ENCODE measurements around the gene PAPPA.

DNA sequence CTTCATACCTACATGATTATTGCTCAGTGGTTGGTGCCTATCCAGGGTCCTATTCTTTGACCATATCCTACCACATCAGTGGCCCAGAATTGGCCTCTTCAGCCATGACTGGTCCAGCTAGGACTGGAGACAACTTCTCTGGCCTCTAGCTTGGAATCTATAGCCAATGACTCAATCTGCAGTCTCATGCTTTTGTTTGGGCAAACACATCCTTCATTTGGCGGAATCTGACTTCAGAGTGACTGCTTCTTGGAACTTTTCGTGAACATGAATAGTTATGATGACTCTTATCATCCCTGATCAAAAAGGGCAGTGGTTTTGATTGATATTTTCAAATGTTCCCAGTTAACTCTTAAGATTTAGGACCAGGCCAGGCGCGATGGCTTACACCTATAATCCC lies 134.1 kb downstream of the PAPPA start:
- TF ChIP-seq EP300 (conservative IDR thresholded peaks at IDR 0.05; ENCODE audit: poor library complexity, severe bottlenecking) (no peak), POLR2AphosphoS5 (IDR thresholded peaks at IDR 0.05) (no peak)
- TF ChIP-seq, protein P1, sequence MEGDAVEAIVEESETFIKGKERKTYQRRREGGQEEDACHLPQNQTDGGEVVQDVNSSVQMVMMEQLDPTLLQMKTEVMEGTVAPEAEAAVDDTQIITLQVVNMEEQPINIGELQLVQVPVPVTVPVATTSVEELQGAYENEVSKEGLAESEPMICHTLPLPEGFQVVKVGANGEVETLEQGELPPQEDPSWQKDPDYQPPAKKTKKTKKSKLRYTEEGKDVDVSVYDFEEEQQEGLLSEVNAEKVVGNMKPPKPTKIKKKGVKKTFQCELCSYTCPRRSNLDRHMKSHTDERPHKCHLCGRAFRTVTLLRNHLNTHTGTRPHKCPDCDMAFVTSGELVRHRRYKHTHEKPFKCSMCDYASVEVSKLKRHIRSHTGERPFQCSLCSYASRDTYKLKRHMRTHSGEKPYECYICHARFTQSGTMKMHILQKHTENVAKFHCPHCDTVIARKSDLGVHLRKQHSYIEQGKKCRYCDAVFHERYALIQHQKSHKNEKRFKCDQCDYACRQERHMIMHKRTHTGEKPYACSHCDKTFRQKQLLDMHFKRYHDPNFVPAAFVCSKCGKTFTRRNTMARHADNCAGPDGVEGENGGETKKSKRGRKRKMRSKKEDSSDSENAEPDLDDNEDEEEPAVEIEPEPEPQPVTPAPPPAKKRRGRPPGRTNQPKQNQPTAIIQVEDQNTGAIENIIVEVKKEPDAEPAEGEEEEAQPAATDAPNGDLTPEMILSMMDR (IDR thresholded peaks at IDR 0.05; ENCODE audit: poor library complexity, severe bottlenecking) = no peak
